A549 (cell line): Measurements from ENCODE around the gene RPS23. TPM values are rescaled to one million over a fixed set of nuclear protein-coding genes. Genes with fewer than 3 reads are reported as not detected.
"Not testable (repeated sequence)": the region's sequence is repeated elsewhere in the genome, so short reads cannot be mapped to it uniquely, and the experiment has no call there.

Experiments used
- ATAC-seq, 2 experiments: fragments of 200-7000 bp in 1 of 2; fragments of >200 bp in 1 of 2; cut with Nextera tagmentation in 1 of 2; cut with Tn5 transposase in 1 of 2; 3 replicates each; pipeline versions ENCODE4 v1.8.0 to v1.9.1; 2018 to 2020; ENCODE audit warnings: mild to moderate bottlenecking in 1 of 2, moderate library complexity in 1 of 2
- CTCF ChIA-PET: fragments of 300-600 bp; sonication (Branson Sonifier 250); formaldehyde crosslinking; extraction: SDS; loops from one replicate; lab custom pipeline; 2021; ENCODE audit warnings: antibody characterized with exemption, inconsistent platforms; lab: Yijun Ruan, JAX
- POLR2A ChIA-PET: fragments of 350-600 bp; formaldehyde crosslinking; extraction: SDS; loops from one replicate; lab custom pipeline; 2021; ENCODE audit warnings: antibody characterized with exemption, inconsistent platforms; lab: Yijun Ruan, JAX
- DNase-seq, 2 experiments: peaks; one replicate each; pipeline versions ENCODE4 v3.0.0 to v3.0.0-alpha.2; 2011 to 2016; ENCODE audit warnings: low read depth in 1 of 2, low spot score in 1 of 2
- FAIRE-seq: peaks from 2 replicates; lab custom pipeline; 2011; peaks lifted over from hg19 to GRCh38; lab: Jason Lieb, UNC
- H3K27ac ChIP-seq, 2 experiments: fragments of >200 bp; sonication (Bioruptor Twin); formaldehyde crosslinking; 3 replicates each; pipeline ENCODE4 v1.5.1; 2016 to 2017
- H3K4me1 ChIP-seq: fragments of >200 bp; sonication (Bioruptor Twin); formaldehyde crosslinking; 3 replicates; pipeline ENCODE4 v1.6.1; 2016
- H3K4me2 ChIP-seq: fragments of >200 bp; sonication (Bioruptor Twin); formaldehyde crosslinking; 3 replicates; pipeline ENCODE4 v1.6.1; 2016
- H3K4me3 ChIP-seq: fragments of >200 bp; sonication (Bioruptor Twin); formaldehyde crosslinking; 3 replicates; pipeline ENCODE4 v1.5.1; 2016
- H3K9me3 ChIP-seq: fragments of >200 bp; sonication (Bioruptor Twin); formaldehyde crosslinking; 3 replicates; pipeline ENCODE4 v1.6.1; 2016
- BCL3 ChIP-seq: fragments of >200 bp; sonication (Bioruptor Twin); formaldehyde crosslinking; IDR thresholded peaks from 3 replicates; pipeline ENCODE4 v1.6.1; 2016
- ESRRA ChIP-seq: fragments of 150-350 bp; IDR thresholded peaks from 2 replicates; pipeline ENCODE4 v1.6.1; 2014; ENCODE audit warnings: mild to moderate bottlenecking, low read length, borderline replicate concordance
- FOSB ChIP-seq: fragments of 250-450 bp; sonication (Bioruptor Pico); IDR thresholded peaks from 2 replicates; pipeline ENCODE4 v1.5.0; 2020; ENCODE audit warnings: mild to moderate bottlenecking, moderate library complexity
- KDM5A ChIP-seq: fragments of 200-600 bp; sonication (generic); IDR thresholded peaks from 2 replicates; pipeline ENCODE4 v1.6.1; 2016; ENCODE audit warnings: antibody characterized with exemption, mild to moderate bottlenecking
- ZC3H11A ChIP-seq: fragments of 450-650 bp; IDR thresholded peaks from 2 replicates; pipeline ENCODE4 v1.6.1; 2014; ENCODE audit warnings: antibody characterized with exemption, mild to moderate bottlenecking
- WGBS: methylation state at CpG from one replicate; pipeline ENCODE4 v1.1.6; 2017; ENCODE audit errors: missing lambda C conversion rate; 5-methylcytosine and 5-hydroxymethylcytosine counted together
- polyA plus RNA-seq, 4 experiments: library from polyadenylated mRNA; depleted of rRNA in 3 of 4; stranded (reverse); fragments of >200 nt; fragmentation: RNase III in 1 of 4; extraction: RNeasy Plus Mini Kit Qiagen cat#74134 plus additional on column Dnase treatment in 1 of 4; gene quantifications; 2 replicates in 3 of 4; 3 replicates in 1 of 4; pipeline ENCODE4 v1.2.3, GENCODE V29; 2011 to 2017

The RPS23 gene
- polyA plus RNA-seq, 2 of the 4 experiments (the other 2 are of a cell fraction), result 4,112 to 5,033 TPM

- TF ChIP-seq KDM5A (no peak), FOSB (CRISPR knock-in tag) (peak; percentile 89; the same call in 1 of the 2 replicates), ZC3H11A (no peak), BCL3 (no peak), ESRRA (no peak)
Measured at GRCh38 chr5:82274343-82275211, 3.6 kb downstream of the RPS23 start (continued).

DNA sequence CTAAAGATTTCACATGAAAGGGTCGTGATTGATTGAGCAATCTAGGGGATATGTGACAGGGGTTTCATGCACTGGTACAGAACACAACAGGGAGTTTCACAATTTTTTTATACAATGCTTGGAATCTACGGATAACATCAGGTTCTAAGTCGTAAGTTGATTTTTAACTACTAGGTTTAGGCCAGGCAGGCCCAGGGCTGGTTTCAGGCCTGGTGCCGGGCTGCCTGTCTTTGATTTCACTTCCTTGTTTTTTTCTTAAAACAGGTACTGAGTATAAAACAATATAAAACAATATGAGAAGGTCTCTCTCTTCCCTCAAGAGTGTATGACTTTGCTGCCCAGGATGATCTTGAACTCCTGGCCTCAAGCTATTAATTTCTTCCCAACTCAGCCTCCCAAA, 4.7 kb downstream of the RPS23 start:
- H3K4me3 ChIP-seq, H3K9me3 ChIP-seq, H3K27ac ChIP-seq, H3K4me2 ChIP-seq, FAIRE-seq, DNase-seq: not testable (repeated sequence)
- peak in 1 of 2 experiments; percentile 10; a peak in 3 of 6 replicates for ATAC-seq
- ChIA-PET CTCF (interaction anchor here (0.5 to 1.5 kb wide), 2 partner anchors 15 to 1298 kb away, joined by 3 to 6 read pairs; no protein-coding TSS in a partner anchor), POLR2A (interaction anchor here (1.3 kb wide), 1 partner anchor 14 kb away, joined by 3 read pairs; no protein-coding TSS in a partner anchor)
- TF ChIP-seq BCL3, result 0 out of 3 replicates have a peak, but pooled peaks have one; percentile 1
- H3K4me1 ChIP-seq, result peaks cover 11% of the 10 kb centered on the region; the same call in 2 of the 3 replicates
- 83% methylated on average over 4 of the region's 4 CpGs for WGBS

DNA sequence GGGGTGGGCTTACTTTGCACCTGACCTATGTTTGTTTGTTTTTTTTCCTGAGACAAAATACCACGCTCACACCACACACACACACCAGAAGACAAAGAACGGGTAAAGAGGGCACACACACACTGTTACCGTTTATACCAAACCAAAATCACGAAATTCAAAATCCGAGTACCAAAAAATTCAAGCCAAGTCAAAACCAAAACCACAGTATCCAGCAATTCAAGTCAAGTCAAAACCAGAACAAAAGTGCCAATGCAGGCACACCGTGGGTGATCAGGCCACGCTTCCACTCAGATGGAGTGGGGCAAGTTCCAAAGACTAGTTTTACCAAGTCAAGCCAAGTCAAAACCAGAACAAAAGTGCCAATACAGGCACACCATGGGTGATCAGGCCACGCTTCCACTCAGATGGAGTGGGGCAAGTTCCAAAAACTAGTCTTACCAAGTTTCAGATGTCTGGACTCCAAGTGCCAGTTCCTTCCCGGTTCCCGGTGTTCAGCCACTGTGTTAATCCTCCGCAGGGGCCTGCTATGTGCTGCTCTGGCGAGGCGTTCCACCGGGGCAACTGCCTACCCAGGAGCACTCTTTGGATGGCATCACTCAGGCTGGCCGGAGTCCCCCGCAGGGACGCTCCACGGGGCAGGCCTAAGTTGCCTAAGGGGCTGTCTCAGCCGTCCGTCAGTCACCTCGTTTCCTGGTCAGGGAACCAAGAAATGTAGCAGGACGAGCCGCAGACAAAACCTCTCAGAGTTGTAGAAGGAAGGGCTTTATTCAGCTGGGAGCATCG, 5.4 kb downstream of the RPS23 start:
- POLR2A ChIA-PET, H3K27ac ChIP-seq, H3K4me3 ChIP-seq, FAIRE-seq, H3K9me3 ChIP-seq, H3K4me2 ChIP-seq, DNase-seq, CTCF ChIA-PET: not testable (repeated sequence)
- H3K4me1 ChIP-seq, result peaks cover 11% of the 10 kb centered on the region; the same call in 2 of the 3 replicates
- ATAC-seq, result peak; percentile 56 to 61; a peak in 5 of 6 replicates
- 94% methylated on average over 20 of the region's 24 CpGs for WGBS

DNA sequence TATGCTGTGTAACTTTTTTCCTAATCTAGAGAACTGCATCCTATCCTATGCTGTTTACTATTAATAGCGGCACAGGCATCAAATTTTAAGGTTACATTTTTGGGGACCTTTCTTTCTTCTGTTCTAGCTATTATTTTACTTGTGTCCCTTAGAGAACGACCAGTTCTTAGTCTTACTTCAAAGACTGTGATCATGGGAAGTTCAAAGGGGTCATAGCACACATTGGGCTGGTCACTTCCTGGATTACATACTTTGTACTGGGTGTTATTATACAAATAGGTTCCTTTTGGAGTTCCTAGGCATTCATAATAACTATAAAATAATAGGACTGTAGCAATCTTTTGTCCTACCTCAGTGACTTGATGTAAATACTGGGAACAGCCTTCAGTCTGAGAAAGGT, 8.8 kb downstream of the RPS23 start:
- peak; percentile 65 for FAIRE-seq
- H3K9me3 ChIP-seq, H3K4me2 ChIP-seq, DNase-seq, POLR2A ChIA-PET, H3K4me3 ChIP-seq, H3K4me1 ChIP-seq, H3K27ac ChIP-seq, ATAC-seq: not testable (repeated sequence)
- CTCF ChIA-PET, result interaction anchor here (1.7 to 3.4 kb wide), 2 partner anchors 10 to 519 kb away, joined by 3 to 16 read pairs; no protein-coding TSS in a partner anchor
- 88% methylated on average over 2 of the region's 2 CpGs for WGBS

DNA sequence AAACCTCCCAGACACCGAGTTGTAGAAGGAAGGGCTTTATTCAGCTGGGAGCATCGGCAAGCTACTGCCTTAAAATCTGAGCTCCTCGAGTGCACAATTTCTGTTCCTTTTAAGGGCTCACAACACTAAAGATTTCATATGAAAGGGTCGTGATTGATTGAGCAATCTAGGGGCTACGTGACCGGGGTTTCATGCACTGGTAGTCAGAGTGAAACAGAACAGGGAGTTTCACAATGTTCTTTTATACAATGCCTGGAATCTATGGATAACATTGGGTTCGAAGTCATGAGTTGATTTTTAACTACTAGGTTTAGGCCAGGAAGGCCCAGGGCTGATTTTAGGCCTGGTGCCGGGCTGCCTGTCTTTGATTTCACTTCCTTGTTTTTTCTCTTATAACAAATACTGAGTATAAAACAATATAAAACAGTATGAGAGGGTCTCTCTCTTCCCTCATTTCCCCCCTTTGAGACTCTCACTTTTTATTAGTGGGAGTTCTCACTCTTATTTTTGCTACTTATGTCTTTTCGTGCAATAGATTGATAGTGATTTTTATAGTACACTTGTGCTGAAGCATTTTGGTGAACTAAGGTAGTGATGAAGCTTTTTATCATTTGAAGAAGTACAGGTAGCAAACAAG, 10.7 kb downstream of the RPS23 start:
- CTCF ChIA-PET, result interaction anchor here (3.4 kb wide), 1 partner anchor 8 kb away, joined by 16 read pairs; no protein-coding TSS in a partner anchor
- ATAC-seq, POLR2A ChIA-PET: not testable (repeated sequence)

More for the DNA sequence above, 10.7 kb downstream of the RPS23 start:
- H3K9me3 ChIP-seq, H3K4me2 ChIP-seq, DNase-seq, H3K4me1 ChIP-seq, H3K27ac ChIP-seq, FAIRE-seq, H3K4me3 ChIP-seq: not testable (repeated sequence)
- WGBS, result 92% methylated on average over 9 of the region's 9 CpGs
